HUDEP-2 (cell line): ENCODE results near the gene RAI1.
"Not testable (repeated sequence)": the region's sequence is repeated elsewhere in the genome, so short reads cannot be mapped to it uniquely, and the experiment has no call there.

ENCODE experiments used
- DNase-seq, 76 experiments: peaks; one replicate each; lab custom pipeline; 2025; ENCODE audit not compliant: unreplicated experiment in 76 of 76; lab: John Stamatoyannopoulos, UW

RAI1 gene

GRCh38 chr17:17664064-17664452, 17.2 kb upstream of the RAI1 start:
- DNase-seq: no peak

DNA sequence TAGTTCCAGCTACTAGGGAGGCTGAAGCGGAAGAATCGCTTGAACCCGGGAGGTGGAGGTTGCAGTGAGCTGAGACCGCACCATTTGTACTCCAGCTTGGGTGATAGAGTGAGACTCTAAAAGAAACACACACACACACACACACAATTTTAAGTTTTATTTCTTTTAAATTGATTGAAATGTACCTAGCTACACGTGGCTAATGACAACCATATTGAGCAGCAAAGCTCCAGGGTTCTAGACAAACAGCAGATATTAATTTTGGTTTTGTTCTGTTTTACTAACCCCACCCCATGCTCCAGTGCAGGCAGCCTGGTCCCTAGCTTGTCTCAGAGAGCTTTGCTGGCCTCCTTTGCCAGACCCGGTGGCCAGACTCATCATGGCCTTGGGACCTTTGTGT, 16.0 kb upstream of the RAI1 start:
- DNase-seq: no peak

GRCh38 chr17:17666111-17666714, 15.0 kb upstream of the RAI1 start:
- DNase-seq: peak in 1 of 76 experiments; percentile 15

GRCh38 chr17:17667231-17667630, 14.0 kb upstream of the RAI1 start:
- DNase-seq: no peak

GRCh38 chr17:17667947-17668346, 13.3 kb upstream of the RAI1 start:
- DNase-seq: no peak

GRCh38 chr17:17668358-17668757, 12.9 kb upstream of the RAI1 start:
- DNase-seq: no peak

- peak in 56 of 76 experiments; percentile 5 to 93 (median 62) for DNase-seq
Measured at GRCh38 chr17:17668775-17669579, 12.3 kb upstream of the RAI1 start.

GRCh38 chr17:17669580-17670235, 11.6 kb upstream of the RAI1 start:
- DNase-seq: peak in 3 of 76 experiments; percentile 6 to 32 (median 18)

GRCh38 chr17:17670701-17671305, 10.5 kb upstream of the RAI1 start:
- DNase-seq: no peak

DNA sequence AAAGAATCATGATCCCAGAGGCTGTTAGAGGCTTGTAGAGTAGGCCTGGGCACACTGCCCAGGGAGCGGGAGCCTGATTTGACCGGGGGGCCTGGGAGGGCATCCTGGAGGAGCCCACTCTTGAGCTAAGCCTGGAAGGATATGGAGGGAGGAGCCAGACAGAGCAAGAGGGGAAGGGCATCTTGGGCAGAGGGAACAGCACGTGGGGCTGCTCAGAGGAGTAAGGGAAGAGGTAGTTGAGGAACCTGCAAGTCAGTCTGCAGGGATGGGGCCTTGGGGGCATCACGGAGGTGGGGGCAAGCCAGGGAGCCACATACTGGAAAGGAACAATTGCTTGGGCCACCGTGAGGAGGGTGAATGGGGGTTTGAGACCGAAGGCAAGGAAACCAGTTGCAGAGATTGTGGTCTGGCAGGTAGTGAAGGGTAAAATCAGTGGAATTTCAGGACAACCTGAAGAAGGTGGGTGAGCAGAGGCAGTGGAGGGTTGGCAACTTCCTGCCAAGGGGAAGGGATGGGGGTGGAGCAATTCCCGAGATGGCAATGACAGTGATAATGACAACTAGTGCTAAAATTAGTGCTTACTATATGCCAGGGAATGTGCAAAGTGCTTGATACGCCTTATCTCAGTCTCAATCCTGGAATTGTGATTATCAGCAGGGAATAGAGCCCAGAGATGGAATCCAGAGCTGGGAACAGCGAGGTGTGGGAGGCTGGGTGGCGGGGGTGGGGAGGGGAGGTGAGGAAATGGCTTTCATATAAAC, 9.7 kb upstream of the RAI1 start:
- DNase-seq: no peak

DNA sequence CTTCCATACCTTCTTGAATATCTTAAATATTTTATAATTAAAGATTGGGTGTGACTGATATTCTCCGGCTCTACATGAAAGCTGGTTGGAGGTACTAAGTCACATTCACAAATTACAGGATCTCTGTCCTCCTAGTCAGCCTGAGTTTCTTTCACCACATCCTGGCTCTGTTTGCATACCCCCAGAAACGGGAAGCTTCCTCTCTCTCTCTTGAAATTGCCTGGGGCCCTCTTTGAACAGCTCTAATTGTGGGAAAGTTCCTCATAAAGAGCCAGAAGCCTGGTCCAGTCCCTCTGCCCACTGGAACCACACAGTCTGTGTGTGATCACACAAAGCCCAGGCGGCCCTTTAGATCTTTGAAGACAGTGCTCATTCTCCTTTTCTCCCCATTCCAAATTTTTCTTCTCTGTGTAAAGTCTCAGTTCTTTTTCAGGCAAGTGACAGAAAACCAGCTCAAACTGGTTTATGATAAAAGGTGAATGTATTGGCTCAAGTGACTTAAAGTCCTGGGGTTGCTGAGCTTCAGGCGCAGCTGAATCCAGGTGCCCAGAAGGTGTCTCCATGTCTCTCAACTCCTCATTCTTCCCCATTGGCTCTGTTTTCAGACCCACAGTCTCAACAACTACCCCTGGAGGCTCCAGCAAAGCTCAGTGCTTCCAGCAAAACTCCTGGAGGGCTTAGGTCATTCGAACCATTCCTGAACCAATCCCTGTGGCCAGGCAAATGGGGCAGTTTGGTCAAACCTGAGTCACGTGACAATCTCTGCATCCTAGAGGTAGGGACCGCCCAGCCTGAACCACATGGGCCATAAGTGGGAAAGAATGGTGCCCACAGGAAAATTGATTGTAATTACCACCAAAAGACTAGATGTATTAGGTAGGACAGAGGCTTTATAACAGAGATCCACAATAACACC, 8.5 kb upstream of the RAI1 start:
- DNase-seq: no peak

- no peak for DNase-seq
Measured at GRCh38 chr17:17675416-17675815, 5.8 kb upstream of the RAI1 start.

DNA sequence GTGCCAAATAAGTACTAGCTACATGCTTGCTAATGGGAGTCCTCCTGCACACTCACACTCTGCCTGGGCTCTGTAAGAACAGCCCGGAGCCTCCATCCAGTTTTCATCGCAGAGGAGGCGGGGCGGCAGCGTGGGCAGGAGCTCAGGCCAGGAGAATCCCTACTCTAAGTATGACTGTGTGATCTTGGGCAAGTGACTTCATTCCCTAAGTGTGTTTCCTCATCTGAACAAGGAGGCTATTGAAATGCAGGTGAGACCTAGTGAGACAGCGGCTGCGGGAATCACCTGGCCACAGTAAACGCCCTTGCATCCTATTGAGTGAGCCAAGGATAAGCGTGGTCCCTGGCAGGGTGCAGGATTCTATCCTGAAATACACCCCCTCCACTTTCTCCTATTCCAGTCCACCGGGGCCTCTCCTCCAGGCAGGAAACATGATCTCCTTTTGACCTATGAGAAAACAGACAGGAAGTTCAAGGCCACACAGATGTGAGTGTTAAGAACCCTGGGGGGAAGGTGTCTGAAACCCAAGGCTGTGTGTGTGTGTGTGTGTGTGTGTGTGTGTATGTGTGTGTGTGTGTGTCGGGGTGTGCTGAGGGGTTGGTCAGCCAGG, 5.2 kb upstream of the RAI1 start:
- DNase-seq: no peak

DNA sequence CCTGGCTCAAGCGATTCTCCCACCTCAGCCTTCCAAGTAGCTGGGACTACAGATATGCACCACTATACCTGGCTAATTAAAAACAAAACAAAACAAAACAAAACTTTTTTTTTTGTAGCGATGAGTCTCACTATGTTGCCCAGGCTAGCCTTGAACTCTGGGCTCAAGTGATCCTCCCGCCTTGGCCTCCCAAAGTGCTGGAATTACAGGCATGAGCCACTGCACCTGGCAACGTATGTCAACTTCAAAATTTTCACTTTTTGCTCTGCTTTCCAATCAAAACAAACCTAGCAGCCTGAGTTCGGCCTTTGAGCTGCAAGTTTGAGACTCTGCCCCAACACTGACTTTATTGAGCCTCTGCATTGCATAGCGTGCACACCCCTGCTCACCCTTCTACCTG, 4.5 kb upstream of the RAI1 start:
- DNase-seq: no peak

DNA sequence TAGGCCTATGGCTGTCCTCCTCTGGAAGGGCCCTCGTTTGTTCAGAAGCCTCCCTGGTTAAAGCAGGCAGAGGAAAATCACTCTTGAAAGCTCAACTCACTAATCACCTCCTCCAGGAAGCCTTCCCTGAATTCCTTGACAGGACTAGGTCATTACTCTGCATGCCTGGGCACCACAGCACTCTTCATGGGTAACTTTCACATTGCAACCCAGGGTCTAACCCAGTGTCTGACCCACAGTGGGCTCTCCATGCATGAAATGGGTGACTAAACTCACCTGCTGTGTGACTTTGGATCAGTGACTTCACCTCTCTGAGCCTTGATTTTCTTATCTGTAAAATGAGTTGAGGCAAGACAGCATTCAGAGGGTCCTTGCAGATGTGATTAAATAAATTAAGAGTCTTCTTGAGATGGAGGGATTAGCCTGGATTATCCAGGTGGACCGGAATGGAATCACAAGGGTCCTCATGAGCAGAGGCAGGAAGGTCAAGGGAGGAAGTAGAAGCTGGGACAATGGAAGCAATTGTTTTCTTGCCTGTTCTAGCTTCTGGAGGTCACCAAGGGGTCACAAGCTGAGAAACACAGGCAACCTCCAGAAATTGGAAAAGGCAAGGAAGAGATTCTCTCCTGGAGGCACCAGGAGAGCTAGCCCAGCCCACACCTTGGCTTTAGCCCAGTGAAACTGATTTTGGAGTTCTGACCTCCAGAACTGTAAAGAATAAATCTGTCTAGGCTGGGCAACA, 3.8 kb upstream of the RAI1 start:
- DNase-seq: no peak

GRCh38 chr17:17678063-17678699, 3.1 kb upstream of the RAI1 start:
- not testable (repeated sequence) for DNase-seq

DNA sequence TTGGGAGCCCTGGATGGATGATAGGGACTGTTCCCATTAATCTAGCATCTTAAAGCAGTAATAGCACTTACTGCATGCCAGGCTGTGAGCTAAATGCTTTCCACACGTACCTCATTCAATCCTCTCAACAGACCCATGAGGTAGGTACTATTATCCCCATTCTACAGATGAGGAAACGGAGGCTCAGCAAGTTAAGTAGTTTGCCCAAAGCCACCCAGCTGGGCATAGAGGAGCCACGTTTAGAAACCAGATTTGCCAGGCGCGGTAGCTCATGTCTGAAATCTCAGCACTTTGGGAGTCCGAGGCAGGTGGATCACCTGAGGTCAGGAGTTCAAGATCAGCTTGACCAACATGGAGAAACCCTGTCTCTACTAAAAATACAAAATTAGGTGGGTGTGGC, 2.0 kb upstream of the RAI1 start:
- no peak for DNase-seq

DNA sequence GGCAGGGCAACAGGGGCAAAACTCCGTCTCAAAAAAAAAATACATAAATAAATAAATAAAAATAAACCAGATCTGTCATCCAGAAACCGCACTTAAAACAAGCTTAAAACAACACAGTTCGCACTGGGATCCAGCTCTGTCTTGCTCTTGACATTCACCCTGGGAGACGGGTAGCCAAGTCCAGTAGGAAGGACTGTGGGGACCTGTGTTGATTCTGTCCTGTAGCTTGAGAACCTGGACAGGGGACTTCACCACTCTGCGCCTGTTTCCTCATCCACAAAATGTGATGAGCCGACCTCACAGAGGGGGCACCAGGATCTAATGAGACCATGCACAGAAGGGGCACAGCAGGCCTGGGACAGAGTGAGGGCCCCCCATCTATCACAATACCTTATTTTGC, 1.5 kb upstream of the RAI1 start:
- no peak for DNase-seq
